Measurements from ENCODE around the gene NACC2. TPM values are rescaled to one million over a fixed set of nuclear protein-coding genes. Genes with fewer than 3 reads are reported as not detected.

The NACC2 gene
- polyA plus RNA-seq, 1 donor (not counting 4 experiments of a cell fraction or from before 2014, with no cell fraction given) = 4.6 TPM

DNA sequence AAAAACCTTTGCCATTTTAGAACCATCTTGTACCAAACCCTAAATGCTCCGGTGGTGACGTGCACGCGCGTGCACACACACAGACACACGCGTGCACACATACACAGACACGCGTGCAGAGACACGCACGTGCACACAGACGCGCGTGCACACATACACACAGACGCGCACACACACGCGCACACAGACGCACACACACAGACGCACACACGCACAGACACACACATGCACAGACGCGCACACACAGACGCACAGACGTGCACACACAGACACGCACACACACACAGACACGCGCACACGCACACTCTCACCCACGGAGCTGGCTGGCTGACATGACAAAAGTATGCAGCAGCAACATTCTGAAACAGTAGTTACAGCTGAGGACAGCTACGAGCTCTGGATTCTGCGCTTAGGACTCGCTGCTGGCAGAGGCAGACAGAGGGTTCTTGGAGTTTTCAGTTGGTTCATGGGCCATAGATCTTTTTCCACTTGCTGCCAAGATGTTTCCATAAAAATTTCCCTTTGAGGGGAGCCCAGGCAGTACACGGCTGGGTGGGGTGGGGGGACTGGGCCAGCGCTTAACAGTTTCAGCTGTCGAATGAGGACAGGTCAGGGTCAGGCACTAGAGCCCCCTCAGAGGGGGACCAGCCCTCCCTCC is 87.7 kb downstream of the NACC2 start:
- no peak overlapping the region for H3K9ac ChIP-seq (ENCODE audit: control insufficient read depth, extremely low read depth, insufficient read depth, low read length)
- no peak overlapping the region for H2AFZ ChIP-seq (ENCODE audit: control insufficient read depth, low read length)
- no peak overlapping the region for H3K27ac ChIP-seq (ENCODE audit: control insufficient read depth, insufficient read depth, low read length)
- no peak overlapping the region for H3K4me2 ChIP-seq (ENCODE audit: control insufficient read depth, extremely low read depth, insufficient read depth, low read depth, low read length)
- H3K79me2 ChIP-seq (ENCODE audit: control insufficient read depth, insufficient read depth, low read length) = no peaks in the 10 kb centered on the region
- no peak overlapping the region for H3K4me3 ChIP-seq (ENCODE audit: control insufficient read depth in 2 of 3, extremely low read depth in 1 of 3, insufficient read depth in 2 of 3, low read depth in 1 of 3, low read length in 3 of 3)
- peaks cover 9 to 15% of the 10 kb centered on the region in 2 experiments for H3K36me3 ChIP-seq (ENCODE audit: control insufficient read depth in 2 of 2, extremely low read depth in 1 of 2, insufficient read depth in 2 of 2, low read length in 2 of 2)
- dilution Hi-C loops (cut with MboI; ENCODE audit: extremely low pct_ligation_motif_present, low sequenced_read_pairs) = no loop called here
- H4K20me1 ChIP-seq (ENCODE audit: control insufficient read depth, extremely low read depth, insufficient read depth, low read length) = no peaks in the 10 kb centered on the region
- no peaks in the 10 kb centered on the region for H3K9me1 ChIP-seq (ENCODE audit: control insufficient read depth, extremely low read depth, insufficient read depth, low read length)
- no peaks in the 10 kb centered on the region for H3K9me3 ChIP-seq (ENCODE audit: control insufficient read depth, low read depth, low read length)
- DNase-seq (ENCODE audit: low read depth, low spot score) (no peak), FAIRE-seq (no peak)
- H3K27me3 ChIP-seq (ENCODE audit: control insufficient read depth, extremely low read depth, insufficient read depth, low read length) = no peaks in the 10 kb centered on the region
- H3K4me1 ChIP-seq (ENCODE audit: control insufficient read depth, extremely low read depth, insufficient read depth, low read length) = no peaks in the 10 kb centered on the region
- TF ChIP-seq EZH2 (IDR thresholded peaks at IDR 0.05; ENCODE audit: low read length) = no peak
- TF ChIP-seq, protein P1, sequence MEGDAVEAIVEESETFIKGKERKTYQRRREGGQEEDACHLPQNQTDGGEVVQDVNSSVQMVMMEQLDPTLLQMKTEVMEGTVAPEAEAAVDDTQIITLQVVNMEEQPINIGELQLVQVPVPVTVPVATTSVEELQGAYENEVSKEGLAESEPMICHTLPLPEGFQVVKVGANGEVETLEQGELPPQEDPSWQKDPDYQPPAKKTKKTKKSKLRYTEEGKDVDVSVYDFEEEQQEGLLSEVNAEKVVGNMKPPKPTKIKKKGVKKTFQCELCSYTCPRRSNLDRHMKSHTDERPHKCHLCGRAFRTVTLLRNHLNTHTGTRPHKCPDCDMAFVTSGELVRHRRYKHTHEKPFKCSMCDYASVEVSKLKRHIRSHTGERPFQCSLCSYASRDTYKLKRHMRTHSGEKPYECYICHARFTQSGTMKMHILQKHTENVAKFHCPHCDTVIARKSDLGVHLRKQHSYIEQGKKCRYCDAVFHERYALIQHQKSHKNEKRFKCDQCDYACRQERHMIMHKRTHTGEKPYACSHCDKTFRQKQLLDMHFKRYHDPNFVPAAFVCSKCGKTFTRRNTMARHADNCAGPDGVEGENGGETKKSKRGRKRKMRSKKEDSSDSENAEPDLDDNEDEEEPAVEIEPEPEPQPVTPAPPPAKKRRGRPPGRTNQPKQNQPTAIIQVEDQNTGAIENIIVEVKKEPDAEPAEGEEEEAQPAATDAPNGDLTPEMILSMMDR (optimal IDR thresholded peaks at IDR 0.05 in 1 of 3, IDR thresholded peaks at IDR 0.05 in 1 of 3, conservative IDR thresholded peaks at IDR 0.05 in 1 of 3; ENCODE audit: extremely low read depth in 1 of 3, insufficient read depth in 2 of 3, low read length in 3 of 3) = no peak

DNA sequence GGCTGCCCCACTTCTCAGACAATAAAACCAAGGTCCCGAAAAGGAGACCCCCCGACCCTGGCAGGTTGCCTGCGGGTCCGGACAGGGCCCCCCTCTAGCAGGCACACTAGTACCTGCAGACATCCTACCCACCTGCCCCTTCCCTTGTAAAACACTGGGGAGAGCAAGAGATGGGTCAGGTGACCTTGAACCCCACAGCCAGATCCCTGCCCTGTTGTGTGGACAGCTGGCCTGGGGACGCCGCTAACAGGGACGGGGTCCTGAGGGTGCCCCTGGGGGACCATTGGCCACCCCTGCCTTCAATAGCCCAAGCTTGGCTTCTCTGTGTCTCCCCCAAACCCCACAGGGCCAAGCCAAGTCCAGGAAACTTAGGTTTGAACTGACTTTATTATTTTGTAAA is 88.9 kb downstream of the NACC2 start:
- Histone ChIP-seq H3K79me2 (ENCODE audit: control insufficient read depth, insufficient read depth, low read length) (no peaks in the 10 kb centered on the region), H3K27ac (ENCODE audit: control insufficient read depth, insufficient read depth, low read length) (no peak overlapping the region), H3K27me3 (ENCODE audit: control insufficient read depth, extremely low read depth, insufficient read depth, low read length) (no peaks in the 10 kb centered on the region), H4K20me1 (ENCODE audit: control insufficient read depth, extremely low read depth, insufficient read depth, low read length) (no peaks in the 10 kb centered on the region), H2AFZ (ENCODE audit: control insufficient read depth, low read length) (no peak overlapping the region), H3K4me1 (ENCODE audit: control insufficient read depth, extremely low read depth, insufficient read depth, low read length) (no peaks in the 10 kb centered on the region), H3K4me2 (ENCODE audit: control insufficient read depth, extremely low read depth, insufficient read depth, low read depth, low read length) (no peak overlapping the region), H3K9me1 (ENCODE audit: control insufficient read depth, extremely low read depth, insufficient read depth, low read length) (no peaks in the 10 kb centered on the region), H3K9me3 (ENCODE audit: control insufficient read depth, low read depth, low read length) (no peaks in the 10 kb centered on the region), H3K4me3 (ENCODE audit: control insufficient read depth in 2 of 3, extremely low read depth in 1 of 3, insufficient read depth in 2 of 3, low read depth in 1 of 3, low read length in 3 of 3) (no peak overlapping the region), H3K36me3 (ENCODE audit: control insufficient read depth in 2 of 2, extremely low read depth in 1 of 2, insufficient read depth in 2 of 2, low read length in 2 of 2) (peaks cover 0 to 12% of the 10 kb centered on the region in 2 experiments), H3K9ac (ENCODE audit: control insufficient read depth, extremely low read depth, insufficient read depth, low read length) (no peak overlapping the region)
- no peak for FAIRE-seq
- dilution Hi-C loops (cut with MboI; ENCODE audit: extremely low pct_ligation_motif_present, low sequenced_read_pairs) = no loop called here
- DNase-seq (ENCODE audit: low read depth, low spot score) = no peak
- TF ChIP-seq, protein P1 (optimal IDR thresholded peaks at IDR 0.05 in 1 of 3, IDR thresholded peaks at IDR 0.05 in 1 of 3, conservative IDR thresholded peaks at IDR 0.05 in 1 of 3; ENCODE audit: extremely low read depth in 1 of 3, insufficient read depth in 2 of 3, low read length in 3 of 3) = no peak
